ENCODE measurements around the gene CLEC4E. TPM values are rescaled to one million over a fixed set of nuclear protein-coding genes. Genes with fewer than 3 reads are reported as not detected.

The CLEC4E gene
- total RNA-seq, 1 donor from 2014 or later, result 16.8 TPM

DNA sequence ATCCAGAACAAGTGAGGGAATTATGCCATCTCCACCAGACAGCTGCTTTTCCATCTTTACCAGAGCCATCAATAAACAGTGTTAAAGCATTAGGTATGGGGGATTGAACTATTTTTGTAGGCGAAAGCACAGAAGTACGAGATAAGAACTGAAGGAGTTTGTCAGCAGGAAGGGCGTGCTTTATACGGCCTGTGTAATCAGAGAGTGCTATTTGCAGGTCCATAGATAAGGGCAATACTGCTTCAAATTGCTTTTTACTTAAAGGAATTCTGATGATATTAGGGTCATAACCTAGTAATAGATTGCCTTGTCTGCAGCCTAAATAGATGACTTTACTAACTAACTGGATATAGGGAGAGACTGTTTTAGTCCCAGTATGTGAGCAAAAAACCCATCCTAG lies 20.3 kb upstream of the CLEC4E start:
- Histone ChIP-seq H3K9me3 (no peaks in the 10 kb centered on the region), H3K27ac (no peak overlapping the region), H3K36me3 (no peaks in the 10 kb centered on the region), H3K27me3 (no peaks in the 10 kb centered on the region), H3K4me1 (no peaks in the 10 kb centered on the region), H3K4me3 (no peak overlapping the region)
- intact Hi-C loops (cut with DNase I), result no loop called here
- TF ChIP-seq, protein P1, sequence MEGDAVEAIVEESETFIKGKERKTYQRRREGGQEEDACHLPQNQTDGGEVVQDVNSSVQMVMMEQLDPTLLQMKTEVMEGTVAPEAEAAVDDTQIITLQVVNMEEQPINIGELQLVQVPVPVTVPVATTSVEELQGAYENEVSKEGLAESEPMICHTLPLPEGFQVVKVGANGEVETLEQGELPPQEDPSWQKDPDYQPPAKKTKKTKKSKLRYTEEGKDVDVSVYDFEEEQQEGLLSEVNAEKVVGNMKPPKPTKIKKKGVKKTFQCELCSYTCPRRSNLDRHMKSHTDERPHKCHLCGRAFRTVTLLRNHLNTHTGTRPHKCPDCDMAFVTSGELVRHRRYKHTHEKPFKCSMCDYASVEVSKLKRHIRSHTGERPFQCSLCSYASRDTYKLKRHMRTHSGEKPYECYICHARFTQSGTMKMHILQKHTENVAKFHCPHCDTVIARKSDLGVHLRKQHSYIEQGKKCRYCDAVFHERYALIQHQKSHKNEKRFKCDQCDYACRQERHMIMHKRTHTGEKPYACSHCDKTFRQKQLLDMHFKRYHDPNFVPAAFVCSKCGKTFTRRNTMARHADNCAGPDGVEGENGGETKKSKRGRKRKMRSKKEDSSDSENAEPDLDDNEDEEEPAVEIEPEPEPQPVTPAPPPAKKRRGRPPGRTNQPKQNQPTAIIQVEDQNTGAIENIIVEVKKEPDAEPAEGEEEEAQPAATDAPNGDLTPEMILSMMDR (IDR thresholded peaks at IDR 0.05), result no peak
- ATAC-seq (no peak), DNase-seq (no peak)

DNA sequence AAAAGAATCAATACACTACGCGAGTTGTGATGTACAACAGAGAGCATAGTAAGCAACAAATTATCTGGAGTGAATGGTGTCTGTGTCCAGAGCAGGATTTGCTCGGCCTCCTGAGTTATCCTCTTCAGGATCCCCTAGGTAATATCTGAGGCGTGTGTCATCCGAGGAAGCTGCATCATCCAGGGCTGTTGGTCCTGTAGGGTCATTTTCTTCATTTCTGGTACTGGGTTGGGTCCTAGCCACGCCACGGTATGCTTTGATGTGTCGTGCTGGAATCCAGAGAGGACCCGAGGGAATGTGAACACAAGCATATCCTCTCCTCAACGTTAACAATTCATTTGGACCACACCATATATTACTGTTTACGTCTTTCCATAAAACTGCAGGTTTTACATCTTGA lies 19.0 kb upstream of the CLEC4E start:
- Histone ChIP-seq H3K9me3 (no peaks in the 10 kb centered on the region), H3K27ac (no peak overlapping the region), H3K4me1 (no peaks in the 10 kb centered on the region), H3K36me3 (no peaks in the 10 kb centered on the region), H3K27me3 (no peaks in the 10 kb centered on the region), H3K4me3 (no peak overlapping the region)
- TF ChIP-seq, protein P1 (IDR thresholded peaks at IDR 0.05), result no peak
- ATAC-seq (no peak), DNase-seq (no peak)
- intact Hi-C loops (cut with DNase I), result no loop called here

DNA sequence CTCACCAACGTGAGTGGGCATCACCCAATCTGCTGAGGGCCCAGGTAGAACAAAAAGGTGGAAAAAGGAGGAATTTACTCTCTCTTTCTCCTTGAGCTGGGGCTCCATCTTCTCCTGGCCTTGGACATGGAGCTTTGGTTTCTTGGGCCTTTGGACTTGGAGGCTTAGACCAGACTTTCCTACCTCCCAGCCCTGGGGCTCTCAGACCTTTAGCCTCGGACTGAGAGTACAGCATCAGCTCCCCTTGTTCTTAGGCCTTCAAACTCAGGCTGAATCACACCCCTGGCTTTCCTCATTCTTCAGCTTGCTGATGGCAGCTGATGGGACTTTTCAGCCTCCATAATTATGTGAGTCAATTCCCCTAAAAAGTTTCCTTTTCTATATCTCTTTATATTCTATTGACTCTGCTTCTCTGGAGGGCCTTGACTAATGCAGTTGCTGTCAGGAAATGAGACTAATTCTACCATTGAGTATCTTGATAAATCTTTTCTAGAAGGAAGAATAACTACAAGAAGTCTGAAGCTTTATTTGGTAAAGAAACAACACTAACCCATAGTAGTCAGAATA lies 15.9 kb upstream of the CLEC4E start:
- Histone ChIP-seq H3K36me3 (no peaks in the 10 kb centered on the region), H3K9me3 (no peaks in the 10 kb centered on the region), H3K27ac (no peak overlapping the region), H3K4me3 (no peak overlapping the region), H3K27me3 (no peaks in the 10 kb centered on the region), H3K4me1 (no peaks in the 10 kb centered on the region)
- TF ChIP-seq, protein P1 (IDR thresholded peaks at IDR 0.05), result no peak
- intact Hi-C loops (cut with DNase I), result no loop called here
- DNase-seq (no peak), ATAC-seq (no peak)

DNA sequence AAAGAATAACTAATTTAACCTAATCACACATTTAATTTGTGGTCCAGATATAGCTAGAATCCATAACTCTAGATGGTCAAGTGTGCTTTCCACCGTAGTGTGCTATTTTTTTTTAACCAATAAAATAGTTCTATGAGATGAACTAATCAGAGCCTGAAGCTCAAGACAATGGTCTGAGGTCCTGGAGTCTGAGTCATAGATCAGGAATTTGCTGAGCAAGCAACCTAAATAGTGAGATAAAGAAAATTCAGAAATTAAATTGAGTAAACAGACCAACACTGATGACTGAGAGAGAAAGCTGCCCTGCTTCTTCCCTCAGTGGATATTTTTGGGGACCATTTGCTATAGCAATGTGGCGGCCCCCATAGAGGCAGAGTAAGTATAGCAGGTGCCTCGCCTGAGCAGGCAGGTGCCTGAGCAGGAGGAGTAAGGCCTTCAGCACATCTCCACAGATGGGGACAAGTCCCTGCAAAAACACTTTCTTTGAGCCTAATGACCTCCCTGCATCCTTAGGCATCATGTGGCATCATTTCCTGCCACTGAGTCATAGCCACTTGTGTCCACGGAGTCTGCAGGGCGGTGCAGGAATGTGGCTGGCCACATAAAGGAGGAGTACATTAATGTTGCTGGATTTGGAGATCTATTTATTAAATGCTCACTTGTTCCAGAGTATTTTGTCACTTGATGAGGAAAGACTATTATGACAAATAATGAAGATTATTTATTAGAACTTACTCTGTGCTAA lies 13.9 kb upstream of the CLEC4E start:
- ATAC-seq (no peak), DNase-seq (no peak)
- H3K4me1 ChIP-seq, result no peaks in the 10 kb centered on the region
- no peaks in the 10 kb centered on the region for H3K9me3 ChIP-seq
- H3K4me3 ChIP-seq, result no peak overlapping the region
- no peak overlapping the region for H3K27ac ChIP-seq
- TF ChIP-seq, protein P1 (IDR thresholded peaks at IDR 0.05), result no peak
- H3K27me3 ChIP-seq, result no peaks in the 10 kb centered on the region
- intact Hi-C loops (cut with DNase I), result no loop called here
- no peaks in the 10 kb centered on the region for H3K36me3 ChIP-seq

DNA sequence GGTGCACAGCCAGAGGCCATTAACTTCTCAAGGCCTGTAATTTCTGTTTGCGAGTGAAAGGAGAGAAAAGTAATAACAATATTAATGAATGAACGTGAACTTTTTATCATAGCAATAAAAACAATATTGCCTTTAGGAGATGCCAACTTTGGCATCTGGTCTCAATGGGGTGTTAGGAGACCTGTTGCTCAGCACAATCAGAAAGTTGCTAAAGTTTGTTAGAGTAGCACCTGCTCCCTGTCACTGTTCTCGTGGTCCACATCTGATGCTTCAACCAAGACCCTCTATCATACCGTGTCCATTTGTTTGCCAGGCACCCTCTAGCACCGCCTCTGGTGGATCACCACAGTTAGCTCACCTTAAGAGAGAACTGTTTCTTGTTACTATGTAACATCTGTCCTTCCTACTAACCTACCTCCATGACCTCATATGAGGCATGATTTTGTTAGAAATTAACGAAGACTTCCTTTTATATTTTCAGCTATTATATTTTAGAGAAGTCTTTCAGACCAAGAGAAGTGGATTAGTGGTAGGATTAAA lies 12.5 kb upstream of the CLEC4E start:
- Histone ChIP-seq H3K27ac (no peak overlapping the region), H3K27me3 (no peaks in the 10 kb centered on the region), H3K4me3 (no peak overlapping the region), H3K9me3 (no peaks in the 10 kb centered on the region), H3K4me1 (no peaks in the 10 kb centered on the region), H3K36me3 (no peaks in the 10 kb centered on the region)
- intact Hi-C loops (cut with DNase I), result no loop called here
- DNase-seq, result no peak
- no peak for ATAC-seq
- TF ChIP-seq, protein P1 (IDR thresholded peaks at IDR 0.05), result no peak

All from upper lobe of right lung (tissue), 1 donor.